22Rv1 (cell line): ENCODE data around the gene KL.

Experiments
- ZFX ChIP-seq: fragments of 450-650 bp; IDR thresholded peaks from 2 replicates; pipeline ENCODE4 v1.6.1; 2017; ENCODE audit warnings: antibody characterized with exemption, borderline replicate concordance
- TF ChIP-seq, protein P1 (sequence below): fragments of 450-650 bp; IDR thresholded peaks from 2 replicates; pipeline ENCODE4 v1.5.1; 2017; ENCODE audit warnings: mild to moderate bottlenecking

- TF ChIP-seq, protein P1, sequence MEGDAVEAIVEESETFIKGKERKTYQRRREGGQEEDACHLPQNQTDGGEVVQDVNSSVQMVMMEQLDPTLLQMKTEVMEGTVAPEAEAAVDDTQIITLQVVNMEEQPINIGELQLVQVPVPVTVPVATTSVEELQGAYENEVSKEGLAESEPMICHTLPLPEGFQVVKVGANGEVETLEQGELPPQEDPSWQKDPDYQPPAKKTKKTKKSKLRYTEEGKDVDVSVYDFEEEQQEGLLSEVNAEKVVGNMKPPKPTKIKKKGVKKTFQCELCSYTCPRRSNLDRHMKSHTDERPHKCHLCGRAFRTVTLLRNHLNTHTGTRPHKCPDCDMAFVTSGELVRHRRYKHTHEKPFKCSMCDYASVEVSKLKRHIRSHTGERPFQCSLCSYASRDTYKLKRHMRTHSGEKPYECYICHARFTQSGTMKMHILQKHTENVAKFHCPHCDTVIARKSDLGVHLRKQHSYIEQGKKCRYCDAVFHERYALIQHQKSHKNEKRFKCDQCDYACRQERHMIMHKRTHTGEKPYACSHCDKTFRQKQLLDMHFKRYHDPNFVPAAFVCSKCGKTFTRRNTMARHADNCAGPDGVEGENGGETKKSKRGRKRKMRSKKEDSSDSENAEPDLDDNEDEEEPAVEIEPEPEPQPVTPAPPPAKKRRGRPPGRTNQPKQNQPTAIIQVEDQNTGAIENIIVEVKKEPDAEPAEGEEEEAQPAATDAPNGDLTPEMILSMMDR: no peak
- no peak for TF ChIP-seq ZFX
Measured at GRCh38 chr13:33051632-33052031, 35.4 kb downstream of the KL start.
